Gastrocnemius medialis (tissue), 4 donors: Measurements from ENCODE around the gene EGFL7. TPM values are rescaled to one million over a fixed set of nuclear protein-coding genes. Genes with fewer than 3 reads are reported as not detected.
A peak's percentile ranks its signal among the peaks of the same experiment; 100 is the strongest.

ENCODE experiments used
- ATAC-seq, 2 donors: fragments of 150-250 bp; one replicate each; pipeline ENCODE4 v1.9.1; 2016
- DNase-seq, 2 donors: peaks; one replicate each; pipeline ENCODE4 v3.0.0-alpha.2; 2019
- H3K27ac ChIP-seq, 4 donors: fragments of 200-600 bp; sonication (generic); 1 replicate in 1 of 4; 2 replicates in 3 of 4; pipeline ENCODE4 v1.5.1; 2016 to 2018; ENCODE audit warnings: mild to moderate bottlenecking in 2 of 4, moderate library complexity in 1 of 4
- H3K27me3 ChIP-seq, 3 donors: fragments of 200-600 bp; sonication (generic) in 2 of 3; 1 replicate in 1 of 3; 2 replicates in 2 of 3; pipeline versions ENCODE4 v1.5.1 to v1.6.0; 2016 to 2019; ENCODE audit warnings: mild to moderate bottlenecking in 1 of 3, moderate library complexity in 1 of 3
- H3K36me3 ChIP-seq, 2 donors: fragments of 200-600 bp; sonication (generic) in 1 of 2; one replicate each; pipeline ENCODE4 v1.5.1; 2017 to 2018
- H3K4me1 ChIP-seq, 2 donors: fragments of 200-600 bp; sonication (generic) in 1 of 2; one replicate each; pipeline ENCODE4 v1.5.1; 2016 to 2017; ENCODE audit warnings: mild to moderate bottlenecking in 2 of 2
- H3K4me3 ChIP-seq, 4 donors: fragments of 200-600 bp; sonication (generic) in 3 of 4; 1 replicate in 1 of 4; 2 replicates in 3 of 4; pipeline ENCODE4 v1.5.1; 2016 to 2019; ENCODE audit warnings: mild to moderate bottlenecking in 2 of 4
- H3K9me3 ChIP-seq, 3 donors: fragments of 200-600 bp; sonication (generic) in 2 of 3; 1 replicate in 1 of 3; 2 replicates in 2 of 3; pipeline ENCODE4 v1.5.1; 2016 to 2019
- POLR2A ChIP-seq, 2 donors: fragments of 450-650 bp; IDR thresholded peaks; one replicate each; pipeline ENCODE4 v1.6.1; 2017; ENCODE audit warnings: antibody characterized with exemption in 2 of 2, mild to moderate bottlenecking in 2 of 2, moderate library complexity in 2 of 2
- in situ Hi-C, 4 donors: fragments of 200-750 bp; cut with MboI; loops; one replicate each; pipeline versions ENCODE4 v1.15.0 to v1.8.0; 2017; ENCODE audit warnings: low sequenced_read_pairs in 4 of 4
- intact Hi-C: fragments of 100-400 bp; cut with DNase I; formaldehyde crosslinking; loops from one replicate; pipeline ENCODE4 v1.15.1; 2023; ENCODE audit warnings: low total_unique reads
- total RNA-seq, 4 donors: library from RNA; depleted of rRNA; stranded (reverse); fragments of >200 nt; gene quantifications; one replicate each; pipeline versions ENCODE4 v1.1.0 to v1.2.3, GENCODE V29; 2016
- TF ChIP-seq, protein P1 (sequence below), 5 experiments: fragments of 450-650 bp in 3 of 5; fragments of 200-600 bp in 2 of 5; sonication (generic) in 2 of 5; IDR thresholded peaks in 4 of 5; conservative IDR thresholded peaks in 1 of 5; 1 replicate in 4 of 5; 2 replicates in 1 of 5; pipeline ENCODE4 v1.5.1; 2016 to 2019; ENCODE audit warnings: antibody characterized with exemption in 5 of 5, mild to moderate bottlenecking in 3 of 5, moderate library complexity in 3 of 5

Gene EGFL7
- total RNA-seq, 4 donors from 2014 or later: 37.4 to 74.7 (median 49.0) TPM

GRCh38 chr9:136621734-136622093, 41.0 kb upstream of the EGFL7 start:
- no peak for ATAC-seq
- no peak for TF ChIP-seq POLR2A (IDR thresholded peaks at IDR 0.05)
- TF ChIP-seq, protein P1, sequence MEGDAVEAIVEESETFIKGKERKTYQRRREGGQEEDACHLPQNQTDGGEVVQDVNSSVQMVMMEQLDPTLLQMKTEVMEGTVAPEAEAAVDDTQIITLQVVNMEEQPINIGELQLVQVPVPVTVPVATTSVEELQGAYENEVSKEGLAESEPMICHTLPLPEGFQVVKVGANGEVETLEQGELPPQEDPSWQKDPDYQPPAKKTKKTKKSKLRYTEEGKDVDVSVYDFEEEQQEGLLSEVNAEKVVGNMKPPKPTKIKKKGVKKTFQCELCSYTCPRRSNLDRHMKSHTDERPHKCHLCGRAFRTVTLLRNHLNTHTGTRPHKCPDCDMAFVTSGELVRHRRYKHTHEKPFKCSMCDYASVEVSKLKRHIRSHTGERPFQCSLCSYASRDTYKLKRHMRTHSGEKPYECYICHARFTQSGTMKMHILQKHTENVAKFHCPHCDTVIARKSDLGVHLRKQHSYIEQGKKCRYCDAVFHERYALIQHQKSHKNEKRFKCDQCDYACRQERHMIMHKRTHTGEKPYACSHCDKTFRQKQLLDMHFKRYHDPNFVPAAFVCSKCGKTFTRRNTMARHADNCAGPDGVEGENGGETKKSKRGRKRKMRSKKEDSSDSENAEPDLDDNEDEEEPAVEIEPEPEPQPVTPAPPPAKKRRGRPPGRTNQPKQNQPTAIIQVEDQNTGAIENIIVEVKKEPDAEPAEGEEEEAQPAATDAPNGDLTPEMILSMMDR (IDR thresholded peaks at IDR 0.05 in 4 of 5, conservative IDR thresholded peaks at IDR 0.05 in 1 of 5): no peak
- DNase-seq: no peak
- Histone ChIP-seq H3K4me1 (peaks cover 17 to 25% of the 10 kb centered on the region in 2 donors), H3K36me3 (no peaks in the 10 kb centered on the region), H3K9me3 (no peaks in the 10 kb centered on the region), H3K27ac (no peak overlapping the region), H3K4me3 (no peak overlapping the region), H3K27me3 (no peaks in the 10 kb centered on the region)
- in situ Hi-C loops (no loop called here), intact Hi-C loops (no loop called here)

- TF ChIP-seq POLR2A (IDR thresholded peaks at IDR 0.05): no peak
- TF ChIP-seq, protein P1 (IDR thresholded peaks at IDR 0.05 in 4 of 5, conservative IDR thresholded peaks at IDR 0.05 in 1 of 5): no peak
- intact Hi-C loops: no loop called here
- ATAC-seq: no peak
- Histone ChIP-seq H3K4me1 (peaks cover 17 to 25% of the 10 kb centered on the region in 2 donors), H3K27ac (no peak overlapping the region), H3K9me3 (no peaks in the 10 kb centered on the region), H3K36me3 (no peaks in the 10 kb centered on the region), H3K27me3 (no peaks in the 10 kb centered on the region), H3K4me3 (no peak overlapping the region)
- no peak for DNase-seq
- in situ Hi-C loops: no loop called here
Measured at GRCh38 chr9:136622538-136622948, 40.2 kb upstream of the EGFL7 start.

GRCh38 chr9:136623016-136623841, 39.5 kb upstream of the EGFL7 start:
- DNase-seq (no peak), ATAC-seq (no peak)
- H3K4me3 ChIP-seq: no peak overlapping the region
- no peaks in the 10 kb centered on the region for H3K27me3 ChIP-seq
- H3K4me1 ChIP-seq: peaks cover 17 to 25% of the 10 kb centered on the region in 2 donors
- no peak overlapping the region for H3K27ac ChIP-seq
- no peaks in the 10 kb centered on the region for H3K36me3 ChIP-seq
- intact Hi-C loops: no loop called here
- in situ Hi-C loops: no loop called here
- H3K9me3 ChIP-seq: no peaks in the 10 kb centered on the region
- no peak for TF ChIP-seq POLR2A (IDR thresholded peaks at IDR 0.05)
- TF ChIP-seq, protein P1 (IDR thresholded peaks at IDR 0.05 in 4 of 5, conservative IDR thresholded peaks at IDR 0.05 in 1 of 5): no peak

GRCh38 chr9:136623842-136624183, 38.9 kb upstream of the EGFL7 start:
- ATAC-seq (no peak), DNase-seq (no peak)
- H3K4me3 ChIP-seq: no peak overlapping the region
- intact Hi-C loops: no loop called here
- no peaks in the 10 kb centered on the region for H3K27me3 ChIP-seq
- H3K9me3 ChIP-seq: no peaks in the 10 kb centered on the region
- H3K4me1 ChIP-seq: peaks cover 17 to 25% of the 10 kb centered on the region in 2 donors
- in situ Hi-C loops: no loop called here
- no peak for TF ChIP-seq POLR2A (IDR thresholded peaks at IDR 0.05)
- no peak overlapping the region for H3K27ac ChIP-seq
- H3K36me3 ChIP-seq: no peaks in the 10 kb centered on the region

GRCh38 chr9:136624184-136624951, 38.3 kb upstream of the EGFL7 start:
- Histone ChIP-seq H3K36me3 (no peaks in the 10 kb centered on the region), H3K4me1 (peaks cover 17 to 25% of the 10 kb centered on the region in 2 donors), H3K27ac (peak overlapping the region in 3 of 4 donors; percentile 49 to 57 (median 51)), H3K4me3 (no peak overlapping the region), H3K9me3 (no peaks in the 10 kb centered on the region), H3K27me3 (no peaks in the 10 kb centered on the region)
- intact Hi-C loops (no loop called here), in situ Hi-C loops (no loop called here)
- DNase-seq: no peak
- ATAC-seq: peak in 1 of 2 donors; percentile 6
- TF ChIP-seq POLR2A (IDR thresholded peaks at IDR 0.05): no peak
- TF ChIP-seq, protein P1 (IDR thresholded peaks at IDR 0.05 in 4 of 5, conservative IDR thresholded peaks at IDR 0.05 in 1 of 5): no peak
